Measurements from ENCODE around the gene CLMN. TPM values are rescaled to one million over a fixed set of nuclear protein-coding genes. Genes with fewer than 3 reads are reported as not detected.

CLMN gene
- total and polyA plus RNA-seq, 2 of the 13 experiments (the other 11 are each of a cell fraction or from before 2014, with no cell fraction given), result 15.1 to 16.7 TPM

DNA sequence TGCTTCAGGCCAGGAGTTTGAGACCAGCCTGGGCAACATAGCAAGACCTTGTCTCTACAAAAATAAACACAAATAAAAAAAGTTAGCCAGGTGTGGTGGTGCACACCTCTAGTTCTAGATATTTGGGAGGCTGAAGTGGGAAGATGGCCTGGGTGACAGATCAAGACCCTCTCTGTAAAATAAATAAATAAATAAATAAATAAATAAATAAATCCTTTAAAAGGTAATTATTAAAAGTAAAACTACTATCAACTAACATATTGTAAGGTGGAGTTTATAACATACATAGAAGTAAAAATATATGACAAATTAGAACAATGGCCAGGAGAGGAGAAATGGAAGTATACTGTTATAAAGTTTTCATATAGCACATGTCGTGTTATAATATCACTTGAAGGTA is 33.3 kb upstream of the CLMN start:
- no peak overlapping the region for H2AFZ ChIP-seq (ENCODE audit: low read length)
- POLR2A ChIA-PET, result no interaction called here
- in situ Hi-C loops (cut with HindIII; ENCODE audit: extremely low pct_ligation_motif_present, low pct_unique_long_range_greater_than_20kb), result no loop called here
- 86% methylated on average over 1 of the region's 1 CpG for WGBS (ENCODE audit: low lambda C conversion rate)
- no peaks in the 10 kb centered on the region for H3K9me3 ChIP-seq (ENCODE audit: low read length)
- no TSS peak for BruUV-seq (replicated peaks)
- H3K79me2 ChIP-seq (ENCODE audit: insufficient read depth, low read length), result no peaks in the 10 kb centered on the region
- H3K27ac ChIP-seq (ENCODE audit: extremely low read length, insufficient read depth, low read length), result no peak overlapping the region
- CTCF ChIA-PET (ENCODE audit: low intra/inter-chr PET ratio, low total read pairs), result no interaction called here
- ATAC-seq, result no peak
- no peak overlapping the region for H3K4me2 ChIP-seq (ENCODE audit: low read depth, low read length)
- H3K27me3 ChIP-seq (ENCODE audit: control insufficient read depth in 1 of 2, insufficient read depth in 2 of 2, low read length in 2 of 2), result 0 out of 5 replicates have a peak, but pooled peaks cover 0 to 11% of the 10 kb centered on the region in 2 experiments
- peaks cover 10% of the 10 kb centered on the region for H3K4me1 ChIP-seq (ENCODE audit: insufficient read depth, low read length)
- TF ChIP-seq MLLT10 (CRISPR knock-in tag; IDR thresholded peaks at IDR 0.05), result no peak
- TF ChIP-seq ZNF883 (CRISPR knock-in tag; IDR thresholded peaks at IDR 0.05; ENCODE audit: not compliant biosample characterization), result no peak
- TF ChIP-seq ZNF792 (CRISPR knock-in tag; IDR thresholded peaks at IDR 0.05), result no peak
- no peak for TF ChIP-seq ZKSCAN1 (IDR thresholded peaks at IDR 0.05; ENCODE audit: low read length)
- no peak for TF ChIP-seq GATA4 (IDR thresholded peaks at IDR 0.05; ENCODE audit: borderline replicate concordance, low read depth)
- TF ChIP-seq ZNF614 (CRISPR knock-in tag; IDR thresholded peaks at IDR 0.05; ENCODE audit: borderline replicate concordance), result no peak
- TF ChIP-seq, protein P1, sequence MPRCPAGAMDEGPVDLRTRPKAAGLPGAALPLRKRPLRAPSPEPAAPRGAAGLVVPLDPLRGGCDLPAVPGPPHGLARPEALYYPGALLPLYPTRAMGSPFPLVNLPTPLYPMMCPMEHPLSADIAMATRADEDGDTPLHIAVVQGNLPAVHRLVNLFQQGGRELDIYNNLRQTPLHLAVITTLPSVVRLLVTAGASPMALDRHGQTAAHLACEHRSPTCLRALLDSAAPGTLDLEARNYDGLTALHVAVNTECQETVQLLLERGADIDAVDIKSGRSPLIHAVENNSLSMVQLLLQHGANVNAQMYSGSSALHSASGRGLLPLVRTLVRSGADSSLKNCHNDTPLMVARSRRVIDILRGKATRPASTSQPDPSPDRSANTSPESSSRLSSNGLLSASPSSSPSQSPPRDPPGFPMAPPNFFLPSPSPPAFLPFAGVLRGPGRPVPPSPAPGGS (CRISPR knock-in tag; IDR thresholded peaks at IDR 0.05), result no peak
- no peak for TF ChIP-seq NFYC (CRISPR knock-in tag; IDR thresholded peaks at IDR 0.05)
- no peak for TF ChIP-seq ZNF674 (CRISPR knock-in tag; IDR thresholded peaks at IDR 0.05; ENCODE audit: low read depth)
- TF ChIP-seq, protein P2, sequence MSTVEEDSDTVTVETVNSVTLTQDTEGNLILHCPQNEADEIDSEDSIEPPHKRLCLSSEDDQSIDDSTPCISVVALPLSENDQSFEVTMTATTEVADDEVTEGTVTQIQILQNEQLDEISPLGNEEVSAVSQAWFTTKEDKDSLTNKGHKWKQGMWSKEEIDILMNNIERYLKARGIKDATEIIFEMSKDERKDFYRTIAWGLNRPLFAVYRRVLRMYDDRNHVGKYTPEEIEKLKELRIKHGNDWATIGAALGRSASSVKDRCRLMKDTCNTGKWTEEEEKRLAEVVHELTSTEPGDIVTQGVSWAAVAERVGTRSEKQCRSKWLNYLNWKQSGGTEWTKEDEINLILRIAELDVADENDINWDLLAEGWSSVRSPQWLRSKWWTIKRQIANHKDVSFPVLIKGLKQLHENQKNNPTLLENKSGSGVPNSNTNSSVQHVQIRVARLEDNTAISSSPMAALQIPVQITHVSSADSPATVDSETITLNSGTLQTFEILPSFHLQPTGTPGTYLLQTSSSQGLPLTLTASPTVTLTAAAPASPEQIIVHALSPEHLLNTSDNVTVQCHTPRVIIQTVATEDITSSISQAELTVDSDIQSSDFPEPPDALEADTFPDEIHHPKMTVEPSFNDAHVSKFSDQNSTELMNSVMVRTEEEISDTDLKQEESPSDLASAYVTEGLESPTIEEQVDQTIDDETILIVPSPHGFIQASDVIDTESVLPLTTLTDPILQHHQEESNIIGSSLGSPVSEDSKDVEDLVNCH (CRISPR knock-in tag; IDR thresholded peaks at IDR 0.05), result no peak
- TF ChIP-seq GLI4 (CRISPR knock-in tag; IDR thresholded peaks at IDR 0.05; ENCODE audit: borderline replicate concordance), result no peak
- TF ChIP-seq, protein P3, sequence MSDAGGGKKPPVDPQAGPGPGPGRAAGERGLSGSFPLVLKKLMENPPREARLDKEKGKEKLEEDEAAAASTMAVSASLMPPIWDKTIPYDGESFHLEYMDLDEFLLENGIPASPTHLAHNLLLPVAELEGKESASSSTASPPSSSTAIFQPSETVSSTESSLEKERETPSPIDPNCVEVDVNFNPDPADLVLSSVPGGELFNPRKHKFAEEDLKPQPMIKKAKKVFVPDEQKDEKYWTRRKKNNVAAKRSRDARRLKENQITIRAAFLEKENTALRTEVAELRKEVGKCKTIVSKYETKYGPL (CRISPR knock-in tag; IDR thresholded peaks at IDR 0.05), result no peak
- TF ChIP-seq ZNF12 (CRISPR knock-in tag; IDR thresholded peaks at IDR 0.05), result no peak
- TF ChIP-seq, protein P4, sequence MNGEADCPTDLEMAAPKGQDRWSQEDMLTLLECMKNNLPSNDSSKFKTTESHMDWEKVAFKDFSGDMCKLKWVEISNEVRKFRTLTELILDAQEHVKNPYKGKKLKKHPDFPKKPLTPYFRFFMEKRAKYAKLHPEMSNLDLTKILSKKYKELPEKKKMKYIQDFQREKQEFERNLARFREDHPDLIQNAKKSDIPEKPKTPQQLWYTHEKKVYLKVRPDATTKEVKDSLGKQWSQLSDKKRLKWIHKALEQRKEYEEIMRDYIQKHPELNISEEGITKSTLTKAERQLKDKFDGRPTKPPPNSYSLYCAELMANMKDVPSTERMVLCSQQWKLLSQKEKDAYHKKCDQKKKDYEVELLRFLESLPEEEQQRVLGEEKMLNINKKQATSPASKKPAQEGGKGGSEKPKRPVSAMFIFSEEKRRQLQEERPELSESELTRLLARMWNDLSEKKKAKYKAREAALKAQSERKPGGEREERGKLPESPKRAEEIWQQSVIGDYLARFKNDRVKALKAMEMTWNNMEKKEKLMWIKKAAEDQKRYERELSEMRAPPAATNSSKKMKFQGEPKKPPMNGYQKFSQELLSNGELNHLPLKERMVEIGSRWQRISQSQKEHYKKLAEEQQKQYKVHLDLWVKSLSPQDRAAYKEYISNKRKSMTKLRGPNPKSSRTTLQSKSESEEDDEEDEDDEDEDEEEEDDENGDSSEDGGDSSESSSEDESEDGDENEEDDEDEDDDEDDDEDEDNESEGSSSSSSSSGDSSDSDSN (CRISPR knock-in tag; IDR thresholded peaks at IDR 0.05), result no peak
- TF ChIP-seq ATF7 (IDR thresholded peaks at IDR 0.05), result no peak
- TF ChIP-seq ATF7 (CRISPR knock-in tag; IDR thresholded peaks at IDR 0.05), result no peak
- TF ChIP-seq ZNF3 (CRISPR knock-in tag; IDR thresholded peaks at IDR 0.05), result no peak
- TF ChIP-seq, protein P5, sequence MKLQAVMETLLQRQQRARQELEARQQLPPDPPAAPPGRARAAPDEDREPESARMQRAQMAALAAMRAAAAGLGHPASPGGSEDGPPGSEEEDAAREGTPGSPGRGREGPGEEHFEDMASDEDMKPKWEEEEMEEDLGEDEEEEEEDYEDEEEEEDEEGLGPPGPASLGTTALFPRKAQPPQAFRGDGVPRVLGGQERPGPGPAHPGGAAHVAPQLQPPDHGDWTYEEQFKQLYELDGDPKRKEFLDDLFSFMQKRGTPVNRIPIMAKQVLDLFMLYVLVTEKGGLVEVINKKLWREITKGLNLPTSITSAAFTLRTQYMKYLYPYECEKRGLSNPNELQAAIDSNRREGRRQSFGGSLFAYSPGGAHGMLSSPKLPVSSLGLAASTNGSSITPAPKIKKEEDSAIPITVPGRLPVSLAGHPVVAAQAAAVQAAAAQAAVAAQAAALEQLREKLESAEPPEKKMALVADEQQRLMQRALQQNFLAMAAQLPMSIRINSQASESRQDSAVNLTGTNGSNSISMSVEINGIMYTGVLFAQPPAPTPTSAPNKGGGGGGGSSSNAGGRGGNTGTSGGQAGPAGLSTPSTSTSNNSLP (IDR thresholded peaks at IDR 0.05; ENCODE audit: low read depth, low read length), result no peak
- TF ChIP-seq NFE2L2 (IDR thresholded peaks at IDR 0.05; ENCODE audit: low read length), result no peak
- no peak overlapping the region for H3K9ac ChIP-seq (ENCODE audit: insufficient read depth, low read depth, low read length)
- DNase-seq (ENCODE audit: low spot score), result no peak
- H3K4me3 ChIP-seq (replicated peaks in 1 of 3; ENCODE audit: insufficient read depth in 1 of 3, low read depth in 2 of 3, low read length in 3 of 3), result no peak overlapping the region
- no peak for FAIRE-seq
- H3K36me3 ChIP-seq (replicated peaks in 1 of 2; ENCODE audit: control insufficient read depth in 1 of 2, insufficient read depth in 2 of 2, low read length in 2 of 2), result no peaks in the 10 kb centered on the region
- no peaks in the 10 kb centered on the region for H4K20me1 ChIP-seq (ENCODE audit: insufficient read depth, low read length)
- intact Hi-C loops (cut with micrococcal nuclease; ENCODE audit: unreplicated experiment), result no loop called here

All from HepG2 (cell line).